ENCODE measurements around the gene CNTN6.

CNTN6 gene

DNA sequence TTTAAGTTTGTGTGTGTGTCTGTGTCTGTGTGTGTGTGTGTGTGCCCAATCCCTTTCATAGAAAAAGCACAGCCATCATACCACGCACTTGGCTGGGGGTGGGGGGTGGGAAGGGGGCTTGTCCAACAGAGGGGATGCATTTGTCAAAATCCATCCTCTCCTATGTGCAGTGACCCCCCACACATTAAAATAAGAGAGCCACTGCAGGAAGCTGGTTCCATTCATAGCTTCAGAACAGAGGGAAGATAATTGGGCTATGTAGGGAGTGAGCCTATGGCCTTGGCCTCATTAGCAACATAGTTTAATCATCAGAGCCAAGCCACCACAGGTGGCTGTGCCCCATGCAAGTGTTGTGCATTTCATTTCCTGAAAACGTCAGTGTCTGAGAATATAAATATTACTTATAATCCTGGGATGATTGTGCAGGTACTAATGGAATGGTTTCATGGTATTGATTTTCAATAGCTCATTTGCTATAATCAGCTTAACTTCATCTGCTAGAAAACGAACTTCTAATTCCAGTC lies 330.8 kb downstream of the CNTN6 start:
- DNase-seq (ENCODE audit: low spot score): no peak

DNA sequence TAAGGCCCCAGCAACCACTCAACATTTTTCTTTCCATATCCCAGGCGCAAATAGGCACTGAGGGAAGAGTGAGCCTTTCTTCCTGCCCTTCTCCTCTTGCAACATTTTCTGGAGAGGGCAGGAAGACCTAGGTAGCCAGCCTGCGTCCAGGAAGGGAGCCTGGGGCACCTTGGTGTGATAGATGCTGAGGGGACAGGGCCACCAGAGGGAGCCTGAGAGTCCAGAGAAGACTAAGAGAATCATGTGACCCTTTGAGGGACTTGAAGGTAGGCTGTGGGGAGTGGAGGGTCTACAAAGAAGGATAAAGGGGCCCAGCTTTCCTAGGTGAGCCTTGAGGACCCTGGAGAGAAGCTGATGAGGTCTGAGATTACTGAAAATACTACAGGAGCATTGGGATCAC lies 346.6 kb downstream of the CNTN6 start:
- DNase-seq (ENCODE audit: low spot score): no peak

DNA sequence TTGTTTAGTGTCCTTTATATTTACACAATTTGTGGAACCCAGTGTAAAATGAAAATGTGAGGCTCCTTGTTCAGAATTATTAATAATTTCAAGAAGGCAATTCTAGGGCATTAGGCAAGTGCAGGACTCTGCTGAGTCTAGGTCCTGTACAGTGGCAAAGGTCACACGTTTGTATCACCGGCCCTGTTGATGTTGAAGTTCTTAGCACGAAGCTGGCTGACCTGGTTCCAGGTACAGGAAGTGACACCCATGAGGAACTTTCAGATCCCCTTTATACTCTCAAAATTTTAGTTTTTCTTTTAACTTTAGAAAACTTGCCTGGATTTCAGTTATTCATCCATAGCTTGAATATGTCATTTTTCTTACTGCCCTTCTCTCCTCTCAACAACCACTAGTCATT lies 349.4 kb downstream of the CNTN6 start:
- DNase-seq (ENCODE audit: low spot score): no peak

DNA sequence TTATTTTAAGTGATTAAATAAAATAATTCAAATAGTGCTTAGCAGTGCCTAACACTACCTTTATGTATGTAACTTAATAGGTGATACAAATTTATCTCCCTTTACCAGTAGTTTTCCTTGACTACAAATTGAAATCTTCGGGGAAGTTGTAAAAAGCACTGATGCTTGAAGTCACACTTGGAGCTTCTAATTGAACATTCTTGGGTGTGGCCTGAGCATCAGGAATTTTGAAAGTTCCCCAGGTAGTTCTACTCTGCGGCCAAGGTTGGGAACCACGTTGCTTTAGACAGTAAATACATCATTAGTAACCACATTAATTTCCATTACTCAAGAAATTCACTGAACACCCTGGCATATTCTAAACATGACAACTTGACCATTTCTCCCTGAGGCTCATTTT lies 351.4 kb downstream of the CNTN6 start:
- no peak for DNase-seq (ENCODE audit: low spot score)

DNA sequence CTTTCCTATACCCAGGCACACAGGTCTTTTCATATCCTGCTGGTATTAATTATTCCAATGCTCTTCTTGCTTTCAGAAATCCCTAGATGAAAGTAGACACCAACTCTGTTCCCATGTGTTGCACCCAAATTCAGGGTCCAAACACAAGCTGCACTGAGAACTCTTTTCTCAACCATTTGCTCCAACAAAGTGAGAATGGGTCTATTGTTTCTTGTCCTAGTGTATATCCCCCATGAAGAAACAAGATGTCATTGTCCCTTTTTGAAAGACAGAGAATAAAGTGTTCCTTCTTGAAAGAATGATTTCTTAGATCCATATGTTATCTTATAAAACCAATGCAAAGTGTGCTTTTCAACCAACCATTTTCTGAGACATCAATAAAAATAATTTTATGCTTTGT lies 353.7 kb downstream of the CNTN6 start:
- no peak for DNase-seq (ENCODE audit: low spot score)

DNA sequence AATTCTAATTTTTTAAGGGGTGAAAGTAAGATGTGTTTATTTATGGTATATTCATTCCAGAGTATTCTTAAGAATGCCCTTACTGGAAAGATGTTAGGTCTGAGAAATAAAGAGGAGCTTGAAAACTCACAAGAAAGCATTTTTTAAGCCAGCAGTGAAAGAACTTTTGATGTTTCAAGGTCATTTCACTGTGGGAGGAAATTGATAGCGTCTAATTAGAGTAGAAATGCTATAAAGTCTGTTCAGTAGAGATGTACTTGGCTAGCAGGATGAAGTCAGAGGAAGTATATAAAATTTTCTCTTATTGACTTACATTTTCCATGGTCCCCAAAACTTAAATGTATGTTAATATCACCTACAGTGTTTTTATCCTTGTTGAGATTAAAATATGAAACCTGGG lies 354.6 kb downstream of the CNTN6 start:
- no peak for DNase-seq (ENCODE audit: low spot score)

DNA sequence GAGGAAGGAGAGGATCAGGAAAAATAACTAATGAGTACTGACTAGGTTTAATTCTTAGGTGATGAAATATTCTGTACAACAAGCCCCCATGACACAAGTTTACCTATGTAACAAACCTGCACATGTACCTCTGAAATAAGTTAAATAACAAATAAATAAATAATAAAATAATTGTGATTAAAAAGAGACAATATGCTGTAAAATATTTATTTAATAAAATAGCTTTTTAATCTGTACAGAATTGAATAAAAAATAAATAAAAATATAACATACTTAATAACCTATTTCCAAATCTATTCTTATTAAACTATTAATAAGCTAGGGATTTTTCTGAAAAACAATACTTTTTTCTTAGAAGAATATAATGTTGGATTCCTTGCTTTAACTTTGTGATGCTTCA lies 355.6 kb downstream of the CNTN6 start:
- no peak for DNase-seq (ENCODE audit: low spot score)
